T-helper 1 cell treated with Interleukin-12 subunit alpha and Interleukin-12 subunit beta and Interleukin-4 antibody, amounts not matched to agents 30 ng/mL and 1 ng/mL, for 36 hours (primary cell): ENCODE data around the gene RPS6KA6. TPM values are rescaled to one million over a fixed set of nuclear protein-coding genes. Genes with fewer than 3 reads are reported as not detected.

Source experiments
- intact Hi-C: fragments of 100-400 bp; cut with micrococcal nuclease; formaldehyde crosslinking; loops from one replicate; pipeline ENCODE4 v1.15.1; 2024
- total RNA-seq: library from RNA; stranded (reverse); gene quantifications from 2 replicates; pipeline ENCODE4 v1.2.3, GENCODE V29; 2022

RPS6KA6 gene
- total RNA-seq, result not detected in 2 replicates

DNA sequence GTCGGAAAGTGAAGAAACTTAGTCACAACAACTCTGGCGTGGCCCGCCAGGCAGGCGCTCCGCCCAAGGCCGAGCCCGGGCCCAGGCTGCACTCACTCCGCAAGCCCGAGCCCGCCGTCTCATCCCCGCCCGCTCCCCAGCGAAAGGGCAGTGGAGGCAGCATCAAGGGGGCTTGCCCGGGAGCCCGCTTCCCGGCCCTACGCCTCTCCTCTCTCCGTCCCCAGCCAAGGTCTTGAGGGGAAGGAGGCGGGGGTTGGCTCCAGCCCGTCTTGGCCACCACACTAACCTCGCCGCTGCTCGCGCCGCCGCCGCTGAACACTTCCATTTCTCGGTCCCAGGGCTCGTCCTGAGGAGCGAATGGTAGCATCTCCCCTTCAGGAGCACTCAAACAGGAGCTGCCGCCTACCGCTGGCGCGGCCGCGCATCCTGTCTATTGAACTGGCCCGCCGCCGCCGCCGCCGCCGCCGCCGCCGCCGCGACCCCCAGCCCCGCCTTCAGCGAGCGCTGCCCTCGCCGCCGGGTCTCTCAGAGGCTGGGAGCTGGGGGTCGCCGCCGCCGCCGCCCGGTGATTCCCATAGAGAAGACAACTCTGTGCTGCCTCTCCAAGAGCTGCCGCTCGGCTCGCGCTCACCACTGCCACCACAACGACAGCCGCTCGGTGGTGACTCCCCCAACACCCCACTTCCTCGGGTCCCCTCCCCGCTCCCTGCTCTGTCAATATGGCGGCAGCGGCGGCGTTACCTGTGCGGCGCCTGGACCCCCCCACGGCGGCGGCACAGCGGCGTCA, at the start of gene RPS6KA6:
Gene RPS6KA6 (minus strand): TSS at position 667 of the 787 bp plus-strand sequence. CDS start 300 bp downstream, at position 367.
- intact Hi-C loops, result no loop called here

DNA sequence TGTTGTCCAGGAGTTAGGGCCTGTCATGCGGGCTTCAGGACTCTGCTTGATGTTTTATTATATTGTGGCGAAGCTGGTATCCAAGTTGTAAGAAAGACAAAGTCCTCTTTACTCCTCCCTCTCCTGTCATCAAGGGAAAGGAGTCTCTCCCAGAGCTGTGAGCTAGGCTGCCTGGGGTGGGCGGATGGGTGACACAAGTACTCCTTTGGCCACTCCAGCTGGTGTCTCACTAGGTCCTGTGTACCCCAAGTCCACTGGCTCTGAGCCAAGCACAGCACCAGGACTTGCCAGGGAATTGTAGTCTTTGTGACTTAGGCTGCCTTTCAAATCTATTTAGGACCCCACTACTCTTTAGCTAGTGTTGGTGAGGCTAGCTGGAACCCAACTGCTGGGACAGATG, 36.7 kb upstream of the RPS6KA6 start:
- intact Hi-C loops, result no loop called here

DNA sequence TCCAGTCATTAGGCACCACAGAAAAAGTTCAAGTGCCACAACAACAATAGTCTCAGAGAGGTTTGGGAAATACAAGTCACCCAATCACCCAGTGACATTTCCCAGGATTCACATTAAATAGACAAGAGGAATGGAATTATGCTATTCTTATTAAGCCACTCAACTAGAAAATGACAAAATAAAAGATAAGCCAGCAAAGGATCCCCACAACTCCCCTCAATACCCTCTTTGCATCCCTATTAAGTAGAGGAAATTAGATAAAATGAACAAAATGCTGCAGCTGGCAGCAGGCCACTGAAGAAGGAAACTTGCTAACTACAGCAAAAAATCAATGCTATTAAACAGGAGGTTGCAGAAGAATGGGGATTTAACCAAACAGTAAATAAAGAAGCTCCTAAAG, 35.3 kb upstream of the RPS6KA6 start:
- intact Hi-C loops, result no loop called here

- intact Hi-C loops, result no loop called here
These were observed 33.2 kb upstream of the RPS6KA6 start for GRCh38 chrX:84221181-84221580.

- intact Hi-C loops, result no loop called here
These were observed 31.6 kb upstream of the RPS6KA6 start for GRCh38 chrX:84219551-84219950.

- intact Hi-C loops, result no loop called here
These were observed 30.7 kb upstream of the RPS6KA6 start for GRCh38 chrX:84218726-84219125.

DNA sequence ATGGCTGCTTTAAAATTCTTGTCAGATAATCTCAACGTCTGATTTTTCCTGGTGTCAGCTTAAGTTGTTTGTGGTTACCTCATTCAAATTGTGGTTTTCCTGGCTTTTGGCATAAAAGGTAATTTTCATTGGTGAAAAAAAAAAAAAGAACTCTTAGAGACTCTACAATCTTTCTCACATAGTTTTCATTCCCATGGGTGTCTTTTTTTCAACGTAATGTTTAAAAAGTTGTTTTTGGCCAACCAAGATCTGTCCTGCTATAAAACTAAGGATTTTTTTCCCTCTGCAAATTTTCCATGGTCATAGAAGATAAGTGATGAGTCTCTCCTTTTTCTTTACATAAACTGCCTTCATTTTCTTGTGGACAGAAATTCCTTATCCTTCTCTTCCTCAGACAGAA, 28.9 kb upstream of the RPS6KA6 start:
- intact Hi-C loops, result no loop called here

DNA sequence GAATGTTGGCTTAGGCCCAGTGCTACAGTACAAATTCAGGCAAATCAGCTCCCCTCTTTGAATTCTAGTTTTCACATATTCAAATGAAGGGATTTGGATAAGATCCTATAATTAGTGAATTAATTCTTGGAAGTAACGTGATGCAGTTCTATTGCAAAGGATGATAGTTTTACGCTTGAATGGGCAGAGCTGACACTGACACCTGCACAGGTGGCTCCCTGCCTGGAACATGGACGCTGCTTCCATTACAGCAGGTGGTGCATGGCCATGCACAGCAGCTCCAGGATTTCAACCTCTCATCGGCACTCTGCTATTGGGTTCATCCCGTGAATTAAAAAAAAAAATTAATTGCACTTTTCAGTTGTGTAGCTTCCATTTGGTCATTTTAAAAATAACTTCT, 28.4 kb upstream of the RPS6KA6 start:
- intact Hi-C loops, result no loop called here

- intact Hi-C loops, result no loop called here
These were observed 17.3 kb upstream of the RPS6KA6 start for GRCh38 chrX:84205276-84205675.

DNA sequence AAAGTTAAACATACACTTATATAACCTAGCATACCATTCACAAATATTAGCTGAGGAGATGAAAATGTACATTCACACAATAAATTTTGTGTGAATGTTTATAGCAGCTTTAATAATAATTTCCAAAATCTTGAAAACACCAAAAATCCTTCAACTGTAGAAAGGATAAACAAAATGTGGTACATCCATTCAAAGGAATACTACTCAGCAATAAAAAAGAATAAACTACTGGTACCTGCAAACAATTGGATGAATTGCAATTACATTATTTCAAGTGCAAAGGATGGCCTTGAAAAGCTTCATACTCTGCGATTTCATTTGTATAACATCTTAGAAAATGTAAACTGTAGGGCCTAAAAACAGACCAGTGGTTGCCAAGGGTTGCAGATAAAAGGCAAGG, 11.7 kb upstream of the RPS6KA6 start:
- intact Hi-C loops, result no loop called here

DNA sequence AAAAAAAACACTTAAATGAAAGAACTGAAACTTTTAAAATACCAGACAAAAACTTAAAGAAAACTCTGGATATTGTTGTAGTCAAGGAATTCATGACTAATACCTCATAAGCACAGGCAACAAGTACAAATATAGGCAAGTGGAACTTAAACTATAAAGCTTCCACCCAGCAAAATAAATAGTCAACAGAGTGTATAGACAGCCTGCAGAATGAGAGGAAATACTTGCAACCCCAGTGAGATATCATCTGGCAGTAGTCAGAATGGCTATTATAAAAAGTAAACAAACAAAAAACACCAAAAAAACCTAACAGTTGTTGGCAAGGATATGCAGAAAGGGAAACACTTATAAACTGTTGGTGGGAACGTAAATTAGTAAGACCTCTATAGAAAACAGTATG, 9.6 kb upstream of the RPS6KA6 start:
- intact Hi-C loops, result no loop called here

DNA sequence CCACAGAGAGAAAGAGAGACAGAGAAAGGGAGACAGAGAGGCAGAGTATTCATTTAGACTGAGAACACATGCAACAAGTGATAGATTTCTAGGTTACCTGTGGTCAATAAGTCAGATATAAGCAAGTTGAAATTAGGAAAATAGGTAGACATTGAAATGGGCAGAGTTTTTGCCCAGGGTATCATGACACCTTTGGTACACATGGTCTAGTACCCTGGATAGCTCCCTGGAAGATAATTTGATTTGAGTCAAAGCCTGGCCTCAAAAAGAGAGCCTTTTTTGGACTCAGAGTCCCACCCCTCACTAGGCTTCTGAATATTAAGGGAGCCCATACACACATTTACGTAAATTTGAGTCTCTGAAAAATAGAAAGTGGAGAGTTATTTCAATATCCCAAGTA, 4.0 kb upstream of the RPS6KA6 start:
- intact Hi-C loops, result no loop called here

GRCh38 chrX:84189125-84189524, 1.1 kb upstream of the RPS6KA6 start:
- intact Hi-C loops, result no loop called here

DNA sequence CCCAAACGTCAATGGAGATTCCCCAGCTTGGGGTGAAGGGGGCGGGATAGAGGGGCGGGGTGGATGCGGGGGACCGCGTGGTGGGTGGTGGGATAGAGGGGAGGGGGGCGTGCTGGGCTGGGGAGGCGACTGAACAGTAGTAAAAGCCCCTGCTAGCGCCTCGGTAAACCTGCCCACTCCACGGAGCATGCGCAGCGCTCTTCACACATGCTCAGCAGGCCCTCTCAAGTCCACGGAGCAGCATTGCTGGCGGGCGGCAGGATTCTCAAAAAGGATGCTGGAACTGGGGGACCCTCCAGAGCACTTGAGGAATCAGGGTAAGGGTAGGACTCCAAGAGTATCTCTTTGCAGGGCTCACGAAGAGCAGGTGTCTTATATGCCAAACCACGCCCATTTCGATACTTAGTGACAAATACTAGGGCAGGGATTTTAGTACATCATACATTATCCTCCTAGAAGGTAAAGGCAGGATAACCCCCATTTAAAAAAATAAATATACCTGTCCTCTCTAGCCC, 378 bp upstream of the RPS6KA6 start:
- intact Hi-C loops, result no loop called here

DNA sequence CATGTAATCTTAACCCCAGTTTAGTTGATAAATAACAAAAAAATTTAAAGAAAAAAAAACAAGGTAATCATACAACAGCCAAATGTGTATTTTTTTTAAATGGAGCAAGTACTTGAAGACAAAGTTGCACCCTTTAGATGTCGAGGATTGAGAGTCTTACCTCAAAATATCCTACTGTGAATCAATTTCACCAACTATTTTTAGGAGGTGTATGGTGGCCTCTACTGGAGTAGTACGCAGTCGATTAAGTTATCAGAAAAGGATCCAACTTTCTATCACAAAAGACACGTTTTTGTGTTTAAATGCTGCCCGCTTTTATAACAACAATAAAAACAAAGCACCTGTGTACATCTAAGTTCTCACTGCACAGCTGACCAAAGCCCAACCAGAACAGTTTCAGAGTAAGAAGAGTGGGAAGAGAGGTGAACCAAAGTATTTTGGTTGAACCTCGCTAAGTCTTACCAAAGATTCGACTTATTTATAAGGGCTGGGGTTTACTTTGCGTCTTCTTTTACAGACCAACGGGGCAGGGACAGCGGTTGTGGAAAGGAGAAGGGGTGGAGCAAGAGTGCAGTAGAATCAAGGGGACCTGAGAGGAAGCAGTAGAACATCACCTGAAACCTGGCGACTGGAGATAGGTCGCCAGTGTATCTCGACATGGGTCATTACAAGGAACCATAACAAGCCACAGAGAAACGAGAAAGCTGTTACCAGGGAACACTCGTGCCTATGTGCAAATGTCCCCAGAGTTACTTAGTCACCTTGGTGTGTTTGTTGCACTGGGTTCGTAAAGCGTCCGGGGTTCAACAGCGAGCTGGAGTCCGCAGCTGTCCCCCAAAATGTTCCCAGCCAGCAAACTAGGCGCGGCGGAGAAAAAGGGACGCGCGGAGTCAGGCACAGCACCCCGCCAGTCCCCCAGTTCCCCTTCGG, 1.1 kb downstream of the RPS6KA6 start:
- intact Hi-C loops, result no loop called here

DNA sequence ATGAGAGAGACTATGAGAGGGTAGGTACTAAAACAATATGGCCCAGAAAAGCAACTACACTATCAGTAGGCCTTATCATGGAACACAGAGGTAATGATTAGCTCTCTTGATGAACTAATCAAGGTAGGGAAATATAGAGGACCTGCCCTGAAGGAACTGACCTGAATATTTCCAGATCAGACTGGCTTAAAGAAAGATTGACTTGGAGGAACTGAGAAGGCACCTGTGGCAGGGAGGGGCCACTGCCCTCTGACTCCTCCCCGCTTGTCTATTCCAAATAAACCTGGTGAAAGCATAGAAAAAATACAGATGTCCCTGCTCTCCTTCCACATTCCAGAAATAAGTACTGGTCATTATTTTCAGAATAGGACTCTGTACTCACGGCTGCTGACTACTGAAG, 5.5 kb downstream of the RPS6KA6 start:
- intact Hi-C loops, result no loop called here

DNA sequence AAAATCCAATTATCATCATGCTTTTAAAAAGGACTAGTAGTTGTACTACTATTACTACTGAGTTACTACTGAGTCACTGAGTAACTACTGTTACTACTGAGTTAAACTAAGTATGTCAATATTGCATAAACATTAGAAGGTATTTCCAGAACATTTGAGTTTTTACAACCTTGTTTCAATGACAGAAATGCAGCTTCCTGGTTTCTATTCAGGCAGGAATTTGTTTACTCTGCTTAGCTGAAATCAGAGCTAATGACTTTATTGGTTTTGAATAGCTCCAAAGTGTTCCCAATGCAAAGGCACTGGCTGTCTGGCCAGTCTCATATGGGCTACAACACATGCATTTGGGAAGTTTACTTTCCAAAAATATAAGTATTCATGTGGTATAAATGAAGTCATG, 12.0 kb downstream of the RPS6KA6 start:
- intact Hi-C loops, result no loop called here

GRCh38 chrX:84175274-84175673, 12.7 kb downstream of the RPS6KA6 start:
- intact Hi-C loops, result no loop called here

- intact Hi-C loops, result no loop called here
These were observed 13.7 kb downstream of the RPS6KA6 start for GRCh38 chrX:84174348-84174747.

GRCh38 chrX:84170931-84171330, 17.1 kb downstream of the RPS6KA6 start:
- intact Hi-C loops, result no loop called here

DNA sequence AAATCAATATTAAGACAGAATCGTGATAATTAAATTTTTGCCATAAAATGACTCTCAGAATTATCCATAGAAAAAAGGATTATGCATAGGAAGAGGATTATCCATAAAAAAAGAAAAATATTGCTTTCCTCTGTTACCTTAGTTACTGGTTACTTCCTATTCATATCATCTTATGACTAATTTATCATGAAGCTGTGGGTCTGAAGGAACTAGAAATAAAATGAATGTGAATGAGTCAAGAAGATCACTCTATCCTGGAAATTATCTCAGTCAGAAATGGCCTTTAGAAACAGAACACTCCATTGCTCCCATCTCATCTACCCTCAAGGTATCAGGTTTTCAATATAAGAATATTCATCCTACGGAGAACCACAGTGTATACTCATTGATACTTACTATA, 19.4 kb downstream of the RPS6KA6 start:
- intact Hi-C loops, result no loop called here

DNA sequence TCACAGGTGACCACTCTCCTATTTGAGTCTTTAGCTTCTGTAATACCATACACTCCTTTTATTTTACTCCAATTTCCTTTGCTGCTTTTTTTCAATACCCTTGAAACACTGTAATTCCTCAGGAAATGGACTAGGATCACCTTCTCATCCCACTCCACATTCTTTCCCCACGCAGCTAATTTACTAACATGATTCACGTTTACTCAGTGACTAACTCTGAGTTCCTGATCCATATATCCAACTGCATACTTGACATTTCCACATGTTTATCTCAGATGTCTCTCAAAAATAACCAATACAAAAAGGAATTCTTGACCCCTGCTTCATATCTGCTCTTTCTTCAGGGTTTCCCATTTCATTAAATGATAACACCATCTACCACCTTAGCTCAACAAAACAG, 19.9 kb downstream of the RPS6KA6 start:
- intact Hi-C loops, result no loop called here
